Raji (cell line): ENCODE results near the gene NAT8L.

Experiments
- POLR2A ChIP-seq: IDR thresholded peaks from 2 replicates; pipeline ENCODE4 v1.6.1; 2011; ENCODE audit warnings: low read depth, low read length, control low read depth; ENCODE audit not compliant: insufficient read depth

Gene NAT8L

DNA sequence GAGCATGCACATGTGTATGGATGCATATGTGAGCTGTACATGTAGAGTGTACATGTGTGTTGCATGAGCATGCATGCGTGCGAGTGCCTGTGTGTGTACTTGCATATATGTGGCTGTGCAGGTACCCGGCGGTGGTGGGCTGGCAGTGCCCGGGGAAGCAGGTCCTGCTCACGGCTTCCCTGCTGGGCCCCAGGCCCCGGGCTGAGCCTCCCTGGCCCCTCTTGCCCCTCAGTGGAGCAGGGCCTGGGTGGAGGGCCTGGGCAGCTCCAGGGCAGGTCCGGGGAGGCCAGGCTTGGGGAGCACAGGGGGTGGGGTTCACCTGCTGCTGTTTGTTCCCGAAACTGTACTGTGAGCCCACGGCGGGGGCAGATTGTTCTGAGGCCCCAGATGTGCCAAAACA is 9.4 kb downstream of the NAT8L start:
- no peak for TF ChIP-seq POLR2A

DNA sequence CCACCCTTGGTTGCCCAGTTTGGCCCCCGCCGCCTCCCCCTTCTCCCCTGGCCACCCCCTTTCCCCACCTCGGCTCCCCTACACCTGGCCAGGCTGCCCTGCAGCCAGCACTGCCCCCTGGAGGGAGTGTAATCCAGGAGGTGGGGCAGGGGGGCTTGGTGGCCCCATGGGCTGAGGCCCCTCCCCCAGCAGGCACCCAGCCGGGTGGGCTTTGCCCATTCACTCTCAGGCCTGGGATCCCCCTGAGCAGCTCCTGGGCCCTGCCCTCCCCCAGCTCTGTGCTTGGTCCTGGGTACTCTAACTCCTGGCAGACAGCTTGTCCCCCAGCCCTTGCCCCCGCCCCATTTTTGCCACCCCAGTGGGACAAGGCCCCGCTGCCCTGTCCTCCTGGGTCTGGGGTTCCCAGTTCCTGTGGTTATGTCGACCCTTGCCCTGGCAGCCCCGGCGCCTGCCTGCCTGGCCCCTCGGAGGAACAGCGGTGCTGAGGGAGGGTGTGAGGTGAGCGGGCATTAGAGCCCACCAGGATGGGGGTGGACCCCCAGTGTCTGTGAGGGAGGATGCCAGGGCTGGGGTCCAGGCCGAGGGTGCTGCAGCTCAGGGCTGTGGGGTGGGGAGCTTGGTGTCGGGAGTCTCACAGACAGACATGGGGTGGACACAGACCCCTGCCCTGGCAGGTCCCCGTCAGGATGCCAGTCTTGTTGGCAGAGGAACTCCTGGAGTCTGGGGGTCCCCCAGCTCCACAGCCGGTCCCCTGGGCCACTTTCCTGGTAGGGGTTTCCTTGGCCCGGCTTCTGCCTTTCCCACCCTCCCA is 10.2 kb downstream of the NAT8L start:
- no peak for TF ChIP-seq POLR2A

DNA sequence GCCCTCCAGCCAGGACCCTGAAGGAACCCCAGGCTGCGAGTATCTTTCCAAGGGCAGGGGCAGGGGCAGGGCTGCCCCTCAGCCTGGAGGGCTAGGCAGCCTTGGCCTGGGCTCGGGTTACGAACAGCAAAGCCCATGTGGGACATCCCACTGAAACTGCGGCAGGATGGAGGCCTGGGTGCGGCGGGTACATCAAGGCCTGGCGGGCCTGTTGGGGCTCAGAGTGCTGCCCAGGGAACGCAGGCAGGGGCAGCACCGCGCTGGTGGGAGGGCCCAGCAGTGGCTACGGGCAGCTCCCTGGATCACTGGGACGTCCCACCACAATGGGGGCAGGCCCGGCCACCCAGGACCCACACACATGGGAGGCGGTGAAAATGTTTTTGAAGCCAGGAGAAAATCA is 10.9 kb downstream of the NAT8L start:
- no peak for TF ChIP-seq POLR2A

DNA sequence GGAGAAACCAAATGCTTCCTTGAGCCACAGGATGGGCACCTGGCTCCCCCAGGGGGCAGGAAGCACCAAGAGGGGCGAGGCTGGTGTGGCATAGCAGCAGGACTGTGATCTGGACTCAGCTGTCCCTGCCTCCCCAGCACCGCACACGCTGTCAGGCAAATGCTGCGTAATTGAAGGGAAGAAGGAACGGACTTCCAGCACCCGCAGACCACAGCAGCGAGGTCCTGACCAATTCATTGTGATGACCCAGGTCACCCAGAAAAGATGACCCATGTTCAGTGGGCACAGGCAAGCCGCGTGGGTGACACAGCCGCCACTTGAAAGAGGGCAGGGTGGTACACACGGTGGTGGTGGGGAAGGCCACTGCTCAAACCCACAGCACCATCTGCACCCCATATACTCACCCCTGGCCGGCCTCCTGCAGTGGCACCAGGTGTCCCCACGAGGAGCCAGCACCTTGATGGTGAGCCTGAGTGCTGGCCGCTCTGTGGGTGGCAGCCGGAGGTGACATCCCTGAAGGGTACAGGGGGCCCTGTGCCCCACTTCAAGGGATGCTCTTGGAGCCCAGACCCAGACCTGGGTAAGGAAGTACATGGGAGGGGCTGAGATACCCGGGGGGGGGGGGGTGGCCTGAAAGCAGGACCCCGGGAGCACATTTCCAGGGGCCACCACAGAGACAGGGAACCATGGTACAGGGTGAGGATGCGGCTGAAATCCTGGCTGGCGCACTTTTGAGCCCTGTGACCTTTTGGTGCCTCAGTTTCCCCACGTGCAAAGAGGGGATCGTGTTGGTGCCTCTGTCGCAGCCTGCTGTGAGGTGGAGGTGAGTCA is 11.5 kb downstream of the NAT8L start:
- TF ChIP-seq POLR2A = no peak

DNA sequence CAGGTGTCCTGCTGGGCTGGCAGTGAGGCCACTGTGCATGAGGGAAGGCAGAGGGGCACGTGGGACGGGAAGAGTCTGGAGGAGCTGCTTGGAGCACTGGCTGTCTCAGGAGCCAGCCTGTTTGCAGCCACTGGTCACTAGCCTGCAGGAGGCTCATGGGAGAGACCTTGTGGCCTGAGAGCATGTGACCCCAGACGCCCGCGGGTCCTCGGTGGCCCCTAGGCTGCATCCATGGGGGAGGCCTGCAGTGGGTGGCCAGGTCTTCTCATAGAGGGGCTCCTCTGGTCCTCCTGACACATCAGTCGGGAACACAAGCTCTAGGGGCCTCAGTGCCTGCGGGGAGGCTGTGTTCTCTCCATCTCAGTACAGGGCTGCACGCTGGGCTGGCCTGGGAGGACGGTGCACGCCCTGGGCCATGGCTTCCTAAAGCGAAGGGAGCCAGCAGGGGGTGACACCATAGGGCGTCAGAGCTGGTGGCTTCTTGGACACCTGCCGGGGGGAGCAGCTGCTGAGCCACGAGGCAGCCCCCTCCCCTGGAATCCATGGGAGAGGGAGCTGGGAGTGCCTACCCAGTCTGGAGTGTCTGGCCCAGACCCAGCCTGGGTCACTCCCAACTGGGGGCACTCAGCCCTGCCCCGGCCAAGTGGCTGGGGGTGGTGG is 12.3 kb downstream of the NAT8L start:
- TF ChIP-seq POLR2A = no peak

DNA sequence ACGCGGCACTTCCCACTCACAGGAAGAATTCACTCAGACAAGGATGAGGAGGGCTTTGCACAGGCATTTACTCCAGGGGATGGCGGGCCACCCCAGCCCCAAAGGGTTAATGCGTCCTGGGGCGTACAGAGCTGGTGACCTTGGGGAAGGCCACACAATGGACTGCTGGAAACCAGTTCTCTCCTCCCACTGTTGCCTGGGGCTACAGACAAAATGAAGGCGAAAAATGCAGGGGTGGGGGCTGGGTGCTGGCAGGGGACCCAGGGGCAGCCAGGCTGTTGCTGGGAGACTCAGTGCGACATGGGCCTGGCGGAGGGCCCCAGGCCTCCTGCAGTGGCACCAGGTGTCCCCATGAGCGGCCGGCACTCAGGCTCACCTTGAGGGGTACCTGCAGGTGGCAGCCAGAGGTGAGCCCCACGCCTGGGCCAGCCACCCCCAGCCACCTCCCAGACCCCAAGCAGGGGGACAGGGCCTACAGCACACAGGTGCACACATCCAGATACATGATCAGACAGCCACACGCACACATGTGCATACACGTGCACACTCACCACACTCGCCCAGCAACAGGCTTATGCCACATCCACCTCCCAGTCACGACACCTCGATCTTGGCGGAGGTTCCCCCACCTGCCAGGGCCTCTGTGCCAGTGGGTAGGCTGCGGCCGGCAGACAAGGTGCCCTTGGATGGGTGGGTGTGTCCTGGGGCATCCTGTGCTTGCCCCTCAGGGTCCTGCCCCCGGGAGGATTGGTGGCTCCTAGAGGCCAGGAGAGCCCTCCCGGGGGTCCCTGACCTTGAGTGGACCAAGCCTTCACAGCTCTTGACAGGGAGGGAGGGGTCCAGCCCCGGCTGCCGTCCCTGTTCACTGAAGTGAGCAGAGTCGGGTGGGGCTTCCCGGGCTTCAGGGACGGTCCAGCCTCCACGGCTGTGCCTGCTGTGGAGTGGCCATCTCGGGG is 13.1 kb downstream of the NAT8L start:
- TF ChIP-seq POLR2A = no peak

DNA sequence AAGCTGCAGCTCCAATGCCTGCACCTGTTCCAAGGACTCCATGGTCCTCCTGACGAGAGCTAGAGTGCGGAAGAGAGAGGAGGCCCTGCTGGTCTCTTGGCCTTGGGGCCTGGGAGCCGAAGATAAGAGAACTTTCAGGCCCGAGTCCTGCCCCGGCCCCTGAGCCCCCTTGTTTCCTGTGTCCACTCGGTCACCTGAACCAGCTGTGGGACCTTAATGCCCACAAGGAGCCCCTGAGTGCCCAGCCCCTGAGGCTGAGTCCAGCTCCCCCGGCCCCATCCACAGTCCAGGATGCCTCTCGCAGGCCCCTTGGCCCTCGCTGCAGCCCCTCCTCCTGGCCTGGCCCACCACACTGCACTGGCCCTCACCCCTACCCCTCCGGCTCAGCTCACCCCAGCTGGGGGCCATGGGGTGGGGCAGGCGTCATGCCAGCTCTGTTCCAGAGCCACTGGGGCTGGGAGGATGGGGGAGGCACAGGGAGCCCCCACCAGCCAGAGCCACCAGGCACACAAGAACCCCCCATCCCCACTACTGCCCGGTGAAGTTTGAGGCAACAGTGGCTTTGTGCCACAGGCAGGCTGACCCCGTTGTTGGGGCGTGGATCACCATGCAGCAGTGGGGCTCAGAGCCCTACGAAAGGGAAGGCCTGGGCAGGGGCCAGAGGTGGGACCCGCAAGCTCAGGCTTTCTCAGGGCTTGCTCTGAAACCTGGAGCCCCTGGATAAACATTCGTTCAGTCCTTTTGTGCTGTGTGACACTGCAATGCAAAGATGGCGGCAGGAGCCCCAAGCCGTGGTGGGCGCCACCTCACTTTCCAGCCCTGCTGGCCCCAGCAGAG is 14.1 kb downstream of the NAT8L start:
- TF ChIP-seq POLR2A = no peak

DNA sequence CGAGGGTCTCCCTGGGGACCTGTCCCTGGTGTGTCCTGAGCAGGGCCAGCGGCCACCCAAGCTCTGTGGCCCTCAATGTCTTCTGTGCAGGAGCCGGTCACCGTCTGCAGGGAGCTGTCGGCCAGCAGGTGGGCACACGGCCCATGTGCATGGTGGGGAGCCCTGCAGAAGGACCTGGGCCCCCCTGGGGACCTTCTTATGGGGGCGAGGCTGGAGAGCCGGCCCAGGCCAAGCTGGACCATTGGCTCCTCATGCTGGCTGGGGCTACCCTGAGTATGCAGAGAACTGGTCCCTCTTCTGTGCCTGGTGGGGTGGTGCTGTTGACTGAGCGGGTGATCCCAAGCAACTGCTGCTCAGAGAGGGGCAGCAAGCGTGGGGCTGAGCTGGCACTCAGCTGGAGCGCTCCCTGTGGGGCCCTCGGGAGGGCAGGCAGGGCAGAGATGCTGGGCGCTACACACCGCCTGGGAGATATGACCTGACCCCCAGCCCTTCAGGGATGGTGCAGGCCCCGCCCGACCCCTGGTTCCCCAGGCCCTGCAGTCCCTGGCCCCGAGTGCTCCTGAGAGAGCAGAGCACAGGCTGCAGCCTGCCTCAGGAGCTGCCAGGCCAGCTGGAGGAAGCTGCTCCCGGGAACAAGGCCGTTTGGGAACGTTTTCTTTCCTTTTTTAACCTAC is 14.8 kb downstream of the NAT8L start:
- no peak for TF ChIP-seq POLR2A

DNA sequence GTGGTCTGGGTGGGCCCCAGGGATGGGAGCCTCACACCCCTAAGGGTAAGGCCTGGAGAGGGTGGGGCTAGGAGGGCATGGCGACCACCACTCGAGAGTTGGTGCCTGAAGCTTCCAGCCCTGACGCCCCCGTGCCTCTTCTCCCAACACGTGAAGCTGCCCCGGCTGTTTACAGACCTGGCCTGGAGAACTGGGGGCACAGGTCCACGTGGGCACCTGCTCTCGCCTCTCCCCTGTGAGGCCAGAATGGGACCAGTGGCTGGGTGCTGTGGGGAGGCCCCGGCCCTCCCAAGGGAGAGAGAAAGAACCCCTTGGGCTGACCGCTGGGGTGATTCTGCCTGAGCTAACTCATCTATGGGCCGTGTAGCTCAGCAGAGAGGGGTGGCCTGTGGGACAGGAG is 15.5 kb downstream of the NAT8L start:
- TF ChIP-seq POLR2A = no peak

DNA sequence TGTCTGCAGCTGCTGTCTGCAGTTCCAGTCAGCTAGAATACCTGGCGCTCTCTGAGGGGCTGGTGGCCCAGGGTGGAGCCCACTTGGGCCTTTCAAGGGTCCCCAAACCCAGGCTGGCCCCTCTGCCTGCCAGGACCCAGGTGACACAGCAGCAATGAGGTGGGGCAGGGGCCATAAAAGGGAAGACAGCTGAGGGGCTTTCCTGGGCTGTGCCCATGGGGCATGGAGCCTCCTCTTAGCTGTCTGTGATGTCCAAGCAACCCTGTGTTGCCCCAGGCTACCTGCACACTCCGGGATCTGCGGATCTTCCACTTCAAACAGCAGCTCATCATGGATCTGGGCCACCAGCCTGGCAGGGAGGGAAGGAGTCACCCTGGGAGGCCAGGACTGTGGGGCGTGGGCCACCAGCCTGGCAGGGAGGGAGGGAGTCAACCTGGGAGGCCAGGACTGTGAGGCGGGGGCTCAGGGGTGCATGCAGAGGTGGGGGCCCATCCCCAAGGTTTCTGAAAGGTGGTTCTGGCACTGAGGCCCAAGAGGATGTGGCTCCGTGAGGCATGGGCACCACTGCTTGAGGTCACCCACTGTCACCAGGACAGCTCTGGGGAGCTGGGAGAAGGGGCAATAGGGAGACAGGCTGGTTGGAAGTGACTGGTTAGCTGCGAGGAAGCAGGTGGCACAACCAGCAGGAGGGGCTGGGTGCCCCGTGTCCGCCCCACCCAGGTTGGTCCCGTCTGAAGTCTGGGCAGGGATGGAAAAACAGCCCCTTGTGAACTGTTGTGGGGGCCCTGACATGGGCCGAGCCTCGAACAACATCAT is 16.3 kb downstream of the NAT8L start:
- TF ChIP-seq POLR2A = no peak

DNA sequence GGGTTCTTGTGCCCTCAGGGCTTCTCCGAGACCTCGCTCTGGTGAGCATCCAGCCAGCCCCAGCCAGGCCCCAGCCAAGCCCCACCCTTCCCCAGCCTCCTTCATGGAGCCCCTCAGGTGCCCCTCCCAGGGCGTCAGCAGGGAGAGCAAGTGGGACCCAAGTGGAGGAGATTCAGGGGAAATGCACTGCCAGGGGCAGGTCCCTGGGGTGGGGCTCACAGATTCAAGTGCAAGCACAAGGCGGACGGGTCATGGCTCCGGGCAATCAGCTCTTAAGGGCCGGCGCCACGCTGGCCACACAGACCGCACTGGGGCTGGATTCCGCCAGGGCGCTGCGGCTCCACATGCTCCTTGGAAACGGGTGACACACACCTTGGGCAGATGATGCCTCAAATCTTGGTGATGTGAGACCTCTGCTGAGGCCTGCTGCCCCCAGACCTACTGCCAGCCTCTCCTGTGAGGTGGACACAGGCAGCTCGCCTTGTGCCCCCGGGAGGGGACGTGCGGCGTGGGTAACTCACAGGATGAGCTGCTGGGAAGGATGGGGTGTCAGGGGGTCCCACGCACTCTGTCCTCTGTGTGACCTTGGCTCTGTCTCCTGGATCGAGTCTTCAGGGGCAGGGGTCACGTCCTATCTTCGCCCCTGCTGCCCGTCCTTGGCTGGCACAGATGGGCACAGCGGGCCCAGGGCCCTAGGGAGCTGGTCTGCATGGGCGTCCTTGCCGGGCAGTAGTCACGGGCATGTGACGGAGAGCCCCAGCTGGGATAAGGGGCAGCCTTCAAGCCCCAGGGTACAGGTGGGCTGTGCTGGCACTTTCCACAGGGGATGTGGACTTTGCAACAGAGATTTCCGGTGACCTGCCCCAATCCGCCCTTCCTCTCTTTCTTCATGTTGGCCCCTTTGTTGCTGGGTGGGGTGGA is 17.1 kb downstream of the NAT8L start:
- TF ChIP-seq POLR2A = no peak
